GM12874 (cell line): Measurements from ENCODE around the gene RGMA.

Experiments
- CTCF ChIP-seq: IDR thresholded peaks from 2 replicates; pipeline ENCODE4 v1.5.1; 2011; ENCODE audit warnings: low read depth, mild to moderate bottlenecking, control low read depth, low read length, moderate library complexity; ENCODE audit not compliant: insufficient read depth

Gene RGMA

GRCh38 chr15:93033434-93034045 lies 55.5 kb downstream of the RGMA start:
- TF ChIP-seq CTCF: no peak

GRCh38 chr15:93031103-93031464 lies 57.9 kb downstream of the RGMA start:
- no peak for TF ChIP-seq CTCF

- peak; percentile 86 for TF ChIP-seq CTCF
Observed at GRCh38 chr15:93030430-93031102, 58.4 kb downstream of the RGMA start.

- no peak for TF ChIP-seq CTCF
Observed at GRCh38 chr15:93029836-93030429, 59.1 kb downstream of the RGMA start.

- TF ChIP-seq CTCF: no peak
Observed at GRCh38 chr15:93029214-93029835, 59.7 kb downstream of the RGMA start.

GRCh38 chr15:93028632-93029213 lies 60.3 kb downstream of the RGMA start:
- TF ChIP-seq CTCF: no peak

GRCh38 chr15:93028111-93028631 lies 60.8 kb downstream of the RGMA start:
- no peak for TF ChIP-seq CTCF
